HG03039 (cell line): ENCODE results near the gene CPA2.
"Not testable (repeated sequence)": the region's sequence is repeated elsewhere in the genome, so short reads cannot be mapped to it uniquely, and the experiment has no call there.

Source experiments
- ATAC-seq: cut with Tn5 transposase; IDR thresholded peaks from one replicate; pipeline ENCODE4 v1.9.1; 2021; ENCODE audit warnings: mild to moderate bottlenecking, moderate library complexity; ENCODE audit not compliant: unreplicated experiment

Gene CPA2

DNA sequence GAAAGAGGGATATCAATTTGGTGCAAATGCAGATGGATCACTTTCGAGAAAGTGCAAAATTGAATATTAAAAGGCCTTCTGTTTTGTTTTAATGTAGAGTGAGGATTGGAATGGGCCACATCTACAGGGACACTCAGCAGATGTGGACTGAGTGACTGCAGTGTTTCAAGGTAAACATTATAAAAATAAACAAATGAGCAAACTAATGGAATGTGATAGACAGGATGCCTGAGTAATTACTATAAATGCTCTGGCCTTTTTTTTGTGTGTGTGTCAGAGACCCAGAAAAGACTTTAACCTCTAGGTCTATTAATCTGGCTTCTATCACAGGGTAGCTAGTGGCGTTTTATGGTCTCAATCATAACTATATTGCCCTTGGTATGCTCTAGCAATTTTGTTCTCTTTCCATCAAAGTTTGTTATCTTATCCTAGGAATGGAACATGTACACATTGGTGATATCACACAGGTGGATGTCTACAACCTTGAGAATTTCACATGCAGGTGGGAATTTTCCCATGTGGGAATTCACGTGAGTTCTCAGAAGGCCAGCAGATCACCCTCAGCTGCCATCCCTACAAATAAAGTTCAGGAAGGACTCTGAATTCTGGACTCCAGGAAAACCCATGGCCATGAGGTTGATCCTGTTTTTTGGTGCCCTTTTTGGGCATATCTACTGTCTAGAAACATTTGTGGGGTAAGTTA is at the start of gene CPA2:
Gene CPA2, plus strand, starts transcription at position 606 of the 703 bp plus-strand sequence. Its CDS starts 19 bp downstream, at position 625.
- no peak for ATAC-seq

DNA sequence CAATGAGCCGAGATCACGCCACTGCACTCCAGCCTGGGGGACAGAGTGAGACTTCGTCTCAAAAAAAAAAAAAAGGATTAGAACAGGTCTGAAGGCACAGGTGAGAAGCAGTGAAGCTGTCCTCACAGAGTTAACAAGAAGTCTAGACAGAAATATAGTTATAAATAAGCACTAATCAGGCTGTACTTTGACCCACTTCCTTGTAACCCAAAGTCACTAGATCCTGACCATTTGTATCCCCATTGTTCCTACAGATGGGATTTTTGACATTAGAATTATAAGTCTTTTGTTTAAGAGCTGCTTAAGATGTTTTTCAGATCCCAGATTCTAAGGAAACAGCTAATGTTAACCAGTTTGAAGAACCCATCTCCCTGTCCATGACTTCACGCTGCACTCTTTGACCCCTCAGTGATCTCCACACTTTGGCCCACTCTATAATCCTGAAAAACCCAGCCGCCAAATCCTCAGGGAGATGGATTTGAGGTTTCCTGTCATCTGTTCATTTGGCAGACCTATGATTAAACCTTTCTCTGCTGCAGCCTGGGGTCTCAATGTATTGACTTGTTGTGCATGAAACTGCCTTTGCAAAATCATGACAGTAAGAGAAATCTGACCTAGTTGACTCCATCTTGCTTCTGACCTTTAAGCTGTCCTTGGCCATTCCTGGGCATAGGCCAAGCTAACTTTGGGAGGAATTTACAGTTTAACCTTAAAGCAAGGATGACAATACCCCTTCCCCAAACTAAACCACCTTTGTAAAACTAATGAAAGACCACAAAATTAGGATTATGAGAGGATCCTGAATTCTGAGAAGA is 47.6 kb upstream of the CPA2 start:
- no peak for ATAC-seq

- ATAC-seq = no peak
Observed at GRCh38 chr7:130219871-130220270, 46.8 kb upstream of the CPA2 start.

- no peak for ATAC-seq
Observed at GRCh38 chr7:130221746-130222145, 44.9 kb upstream of the CPA2 start.

DNA sequence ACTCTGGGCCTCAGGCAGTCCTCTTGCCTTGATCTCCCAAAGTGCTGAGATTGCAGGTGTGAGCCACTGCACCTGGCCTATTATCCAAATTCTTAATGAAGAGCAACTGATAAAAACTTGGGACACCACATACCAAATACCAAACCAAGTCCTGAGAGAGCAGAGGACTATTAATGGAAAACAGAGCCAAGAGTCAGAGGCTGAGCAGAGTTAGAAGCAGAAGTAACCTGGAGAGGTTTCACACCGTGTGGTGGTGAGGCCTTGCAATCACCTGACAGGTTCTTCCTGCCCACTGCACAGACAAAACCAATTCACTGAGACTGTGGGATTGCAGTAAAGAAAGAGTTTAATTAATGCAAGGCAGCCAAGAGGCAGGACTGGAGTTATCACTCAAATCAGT is 43.0 kb upstream of the CPA2 start:
- ATAC-seq = no peak

DNA sequence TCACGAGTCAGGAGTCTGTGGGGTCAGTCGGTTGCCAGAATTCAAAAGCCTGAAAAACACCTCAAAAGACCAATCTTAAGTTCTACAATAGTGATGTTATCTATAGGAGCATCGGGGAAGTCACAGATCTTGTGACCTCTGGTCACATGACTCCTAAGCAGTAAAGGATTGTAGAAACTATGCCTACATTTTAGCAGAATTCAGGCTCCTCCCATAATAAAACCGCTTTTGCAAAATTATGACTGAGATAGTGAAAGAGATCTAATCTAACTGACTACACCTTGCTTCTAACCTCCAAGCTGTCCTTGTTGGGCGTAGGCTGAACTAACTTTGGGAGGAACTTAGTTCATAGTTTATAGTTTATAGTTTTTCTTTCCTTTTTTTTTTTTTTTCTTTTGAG is 42.5 kb upstream of the CPA2 start:
- ATAC-seq = no peak

DNA sequence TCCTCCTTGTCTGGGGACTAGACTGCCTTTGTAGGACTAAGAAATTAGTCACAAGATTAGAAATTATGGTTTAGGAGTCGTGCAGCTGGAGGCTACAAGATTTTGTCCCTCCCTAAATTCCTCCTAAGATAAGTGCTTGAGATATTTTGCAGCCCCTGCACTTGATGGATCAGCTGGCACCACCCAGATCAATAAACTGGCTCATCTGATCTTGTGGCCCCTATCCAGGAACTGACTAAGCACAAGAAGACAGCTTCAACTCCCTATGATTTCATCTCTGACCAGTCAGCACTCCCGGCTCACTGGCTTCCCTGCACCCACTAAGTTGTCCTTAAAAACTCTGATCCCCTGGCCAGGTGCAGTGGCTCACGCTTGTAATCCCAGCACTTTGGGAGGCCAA is 41.7 kb upstream of the CPA2 start:
- ATAC-seq = not testable (repeated sequence)

- no peak for ATAC-seq
Observed at GRCh38 chr7:130226333-130226732, 40.3 kb upstream of the CPA2 start.

GRCh38 chr7:130227883-130228575 is 38.6 kb upstream of the CPA2 start:
- ATAC-seq = no peak

- no peak for ATAC-seq
Observed at GRCh38 chr7:130228840-130229502, 37.7 kb upstream of the CPA2 start.

GRCh38 chr7:130229981-130230380 is 36.7 kb upstream of the CPA2 start:
- ATAC-seq = not testable (repeated sequence)

DNA sequence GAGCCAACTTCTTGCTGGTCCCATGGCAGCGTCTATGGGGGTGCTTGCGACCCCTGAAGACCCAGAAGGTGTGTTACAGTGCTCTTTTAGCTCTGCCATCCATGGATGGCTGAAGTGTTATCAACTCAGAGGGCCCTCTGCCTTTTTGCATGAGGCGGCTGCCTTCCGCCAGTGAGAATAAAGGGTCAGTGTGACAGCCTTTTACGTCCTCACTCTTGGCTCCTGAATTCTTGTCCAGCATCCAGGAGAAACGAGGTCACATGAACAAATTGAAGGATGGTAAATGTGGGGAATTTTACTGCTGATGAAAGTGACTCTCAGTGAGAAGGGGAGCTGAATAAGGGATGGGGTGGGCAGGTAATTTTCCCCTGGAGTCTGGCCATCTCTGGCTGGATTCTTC is 34.9 kb upstream of the CPA2 start:
- no peak for ATAC-seq

DNA sequence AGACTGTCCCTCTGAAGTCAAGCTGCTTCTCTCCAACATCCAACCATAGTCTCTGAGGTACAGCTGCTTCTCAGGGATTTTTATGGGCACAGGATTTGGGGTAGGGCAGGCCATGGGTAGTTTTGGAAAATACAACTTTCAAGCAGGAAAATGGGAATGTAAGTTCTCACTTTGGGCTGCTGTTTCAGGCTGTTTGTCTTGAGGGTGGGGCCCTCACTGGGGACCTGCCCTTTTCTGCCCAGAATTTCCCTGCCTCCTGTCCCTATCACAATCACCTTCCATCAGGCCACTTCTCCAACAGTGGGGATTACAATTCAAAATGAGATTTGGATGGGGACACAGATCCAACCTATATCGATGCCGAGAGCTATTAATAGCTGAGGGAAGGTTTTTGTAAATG is 34.5 kb upstream of the CPA2 start:
- ATAC-seq = no peak

DNA sequence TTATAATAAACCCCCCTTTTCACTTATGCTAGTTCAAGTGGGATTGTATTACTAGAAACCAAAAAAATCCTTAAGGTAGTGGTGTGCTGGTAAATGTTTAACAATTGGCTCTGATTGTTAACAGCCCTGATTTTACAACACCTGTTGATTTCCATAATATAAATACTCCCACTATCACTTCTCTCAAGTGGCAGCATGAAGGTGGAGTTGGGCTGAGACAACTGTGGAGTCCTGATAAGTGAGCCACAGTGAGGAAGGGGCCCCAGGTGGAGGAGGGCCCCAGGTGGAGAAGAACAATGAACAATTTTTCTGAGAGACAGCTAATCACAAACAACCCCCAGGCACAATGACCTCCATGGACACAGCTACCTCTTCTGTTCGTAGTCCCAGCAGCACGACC is 32.6 kb upstream of the CPA2 start:
- no peak for ATAC-seq

DNA sequence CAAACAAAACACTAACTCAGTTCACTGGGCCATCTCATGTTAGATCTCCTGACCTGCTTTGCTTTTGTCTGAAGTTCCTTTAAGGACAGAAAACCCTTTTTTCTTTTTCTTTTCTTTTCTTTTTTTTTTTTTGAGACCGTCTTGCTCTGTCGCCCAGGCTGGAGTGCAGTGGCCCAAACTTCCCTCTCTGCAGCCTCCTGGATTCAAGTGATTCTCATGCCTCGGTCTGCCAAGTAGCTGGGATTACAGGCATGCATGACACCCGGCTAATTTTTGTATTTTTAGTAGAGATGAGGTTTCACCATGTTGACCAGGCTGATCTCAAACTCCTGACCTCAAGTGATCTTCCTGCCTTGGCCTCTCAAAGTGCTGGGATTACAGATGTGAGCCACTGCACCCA is 30.3 kb upstream of the CPA2 start:
- not testable (repeated sequence) for ATAC-seq

GRCh38 chr7:130240240-130240639 is 26.4 kb upstream of the CPA2 start:
- no peak for ATAC-seq

GRCh38 chr7:130242198-130243014 is 24.3 kb upstream of the CPA2 start:
- no peak for ATAC-seq

DNA sequence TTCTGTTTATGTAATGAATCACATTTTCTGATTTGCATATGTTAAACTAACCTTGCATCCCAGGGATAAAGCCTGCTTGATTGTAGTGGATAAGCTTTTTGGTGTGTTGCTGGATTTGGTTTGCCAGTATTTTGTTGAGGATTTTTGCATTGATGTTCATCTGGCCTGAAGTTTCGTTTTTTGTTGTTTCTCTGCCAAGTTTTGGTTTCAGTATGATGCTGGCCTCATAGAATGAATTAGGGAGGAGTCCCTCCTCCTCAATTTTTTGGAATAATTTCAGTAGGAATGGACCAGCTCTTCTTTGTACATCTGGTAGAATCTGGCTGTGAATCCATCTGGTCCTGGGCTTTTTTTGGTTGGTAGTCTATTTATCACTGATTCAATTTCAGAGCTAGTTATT is 23.2 kb upstream of the CPA2 start:
- ATAC-seq = not testable (repeated sequence)

GRCh38 chr7:130246491-130246890 is 20.2 kb upstream of the CPA2 start:
- not testable (repeated sequence) for ATAC-seq

DNA sequence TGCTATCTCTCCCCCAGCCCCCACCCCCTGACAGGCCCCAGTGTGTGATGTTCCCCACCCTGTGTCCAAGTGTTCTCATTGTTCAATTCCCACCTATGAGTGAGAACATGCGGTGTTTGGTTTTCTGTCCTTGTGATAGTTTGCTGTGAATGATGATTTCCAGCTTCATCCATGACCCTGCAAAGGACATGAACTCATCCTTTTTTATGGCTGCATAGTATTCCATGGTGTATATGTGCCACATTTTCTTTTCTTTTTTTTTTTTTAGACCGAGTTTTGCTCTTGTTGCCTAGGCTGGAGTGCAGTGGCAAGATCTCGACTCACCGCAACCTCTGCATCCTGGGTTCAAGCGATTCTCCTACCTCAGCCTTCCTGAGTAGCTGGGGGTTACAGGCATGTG is 17.8 kb upstream of the CPA2 start:
- not testable (repeated sequence) for ATAC-seq
